Suprapubic skin (tissue), 4 donors: ENCODE measurements around the gene TNNT2. TPM values are rescaled to one million over a fixed set of nuclear protein-coding genes. Genes with fewer than 3 reads are reported as not detected.

ENCODE experiments used
- DNase-seq, 2 donors: peaks; one replicate each; pipeline ENCODE4 v3.0.0-alpha.2; 2019; ENCODE audit warnings: low spot score in 2 of 2
- H3K27ac ChIP-seq: fragments of 200-600 bp; sonication (generic); one replicate; pipeline ENCODE4 v1.5.1; 2019
- H3K27me3 ChIP-seq: fragments of 200-600 bp; sonication (generic); one replicate; pipeline ENCODE4 v1.5.1; 2019
- H3K36me3 ChIP-seq: fragments of 200-600 bp; sonication (generic); one replicate; pipeline ENCODE4 v1.5.1; 2019
- H3K4me1 ChIP-seq: fragments of 200-600 bp; sonication (generic); one replicate; pipeline ENCODE4 v1.5.1; 2019
- H3K4me3 ChIP-seq: fragments of 200-600 bp; sonication (generic); one replicate; pipeline ENCODE4 v1.5.1; 2019; ENCODE audit warnings: mild to moderate bottlenecking
- H3K9me3 ChIP-seq: fragments of 200-600 bp; sonication (generic); one replicate; pipeline ENCODE4 v1.5.1; 2019
- EP300 ChIP-seq: sonication (generic); formaldehyde crosslinking; IDR thresholded peaks from one replicate; pipeline ENCODE4 v1.6.1; 2017; ENCODE audit warnings: antibody characterized with exemption
- POLR2A ChIP-seq, 2 donors: fragments of 450-650 bp; IDR thresholded peaks; one replicate each; pipeline ENCODE4 v1.6.1; 2017; ENCODE audit warnings: antibody characterized with exemption in 2 of 2, mild to moderate bottlenecking in 2 of 2, moderate library complexity in 2 of 2
- POLR2AphosphoS5 ChIP-seq, 3 donors: sonication (generic); formaldehyde crosslinking; IDR thresholded peaks; one replicate each; pipeline ENCODE4 v1.6.1; 2017; ENCODE audit warnings: antibody characterized with exemption in 3 of 3
- WGBS: methylation state at CpG from one replicate; pipeline ENCODE4 v1.1.5; 2018; 5-methylcytosine and 5-hydroxymethylcytosine counted together
- total RNA-seq, 4 donors: library from RNA; depleted of rRNA; stranded (reverse); fragments of >200 nt; gene quantifications; one replicate each; pipeline ENCODE4 v1.1.0, GENCODE V29; 2016
- TF ChIP-seq, protein P1 (sequence below), 2 donors: fragments of 200-600 bp in 1 of 2; fragments of 450-650 bp in 1 of 2; sonication (generic) in 1 of 2; IDR thresholded peaks; one replicate each; pipeline ENCODE4 v1.5.1; 2016 to 2019; ENCODE audit warnings: antibody characterized with exemption in 2 of 2, mild to moderate bottlenecking in 1 of 2, moderate library complexity in 1 of 2

The TNNT2 gene
- total RNA-seq, 4 donors from 2014 or later: 7.9 to 54.6 (median 19.0) TPM

DNA sequence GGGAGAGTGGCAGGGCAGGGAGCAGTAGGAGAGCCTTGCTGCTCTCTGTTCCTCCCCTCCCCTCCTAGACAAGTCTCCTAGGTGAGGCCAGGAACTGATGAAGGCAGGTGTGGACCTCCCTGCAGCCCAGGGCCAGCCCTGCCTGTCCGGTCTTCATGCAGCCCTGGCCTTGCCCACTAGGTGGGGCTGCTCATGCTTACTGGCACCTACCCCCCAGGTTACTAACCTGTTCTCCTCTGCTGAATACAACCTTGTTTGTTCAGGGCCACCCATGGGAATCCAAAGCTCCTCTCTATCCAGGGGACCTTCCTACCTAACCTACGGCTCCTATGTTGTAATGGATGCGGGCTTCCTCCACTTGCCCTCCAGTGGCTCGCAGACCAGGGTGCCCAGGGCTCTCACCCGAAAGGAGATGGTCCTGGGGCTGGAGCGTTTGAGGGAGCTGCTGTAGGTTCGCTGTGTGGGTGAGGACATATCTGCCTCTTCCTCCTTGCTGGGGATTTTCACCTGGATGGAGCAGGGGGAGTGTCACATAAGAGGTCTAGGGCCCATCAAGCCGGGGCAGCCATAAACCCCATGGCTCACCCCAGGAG, 7.9 kb upstream of the TNNT2 start:
- Histone ChIP-seq H3K27me3 (no peaks in the 10 kb centered on the region), H3K36me3 (peaks cover 13% of the 10 kb centered on the region), H3K4me3 (no peak overlapping the region), H3K9me3 (no peaks in the 10 kb centered on the region), H3K4me1 (peaks cover 22% of the 10 kb centered on the region), H3K27ac (no peak overlapping the region)
- 59% methylated on average over 3 of the region's 8 CpGs for WGBS
- TF ChIP-seq EP300: no peak
- TF ChIP-seq, protein P1, sequence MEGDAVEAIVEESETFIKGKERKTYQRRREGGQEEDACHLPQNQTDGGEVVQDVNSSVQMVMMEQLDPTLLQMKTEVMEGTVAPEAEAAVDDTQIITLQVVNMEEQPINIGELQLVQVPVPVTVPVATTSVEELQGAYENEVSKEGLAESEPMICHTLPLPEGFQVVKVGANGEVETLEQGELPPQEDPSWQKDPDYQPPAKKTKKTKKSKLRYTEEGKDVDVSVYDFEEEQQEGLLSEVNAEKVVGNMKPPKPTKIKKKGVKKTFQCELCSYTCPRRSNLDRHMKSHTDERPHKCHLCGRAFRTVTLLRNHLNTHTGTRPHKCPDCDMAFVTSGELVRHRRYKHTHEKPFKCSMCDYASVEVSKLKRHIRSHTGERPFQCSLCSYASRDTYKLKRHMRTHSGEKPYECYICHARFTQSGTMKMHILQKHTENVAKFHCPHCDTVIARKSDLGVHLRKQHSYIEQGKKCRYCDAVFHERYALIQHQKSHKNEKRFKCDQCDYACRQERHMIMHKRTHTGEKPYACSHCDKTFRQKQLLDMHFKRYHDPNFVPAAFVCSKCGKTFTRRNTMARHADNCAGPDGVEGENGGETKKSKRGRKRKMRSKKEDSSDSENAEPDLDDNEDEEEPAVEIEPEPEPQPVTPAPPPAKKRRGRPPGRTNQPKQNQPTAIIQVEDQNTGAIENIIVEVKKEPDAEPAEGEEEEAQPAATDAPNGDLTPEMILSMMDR (IDR thresholded peaks at IDR 0.05): peak; percentile 32 to 83
- no peak for DNase-seq

DNA sequence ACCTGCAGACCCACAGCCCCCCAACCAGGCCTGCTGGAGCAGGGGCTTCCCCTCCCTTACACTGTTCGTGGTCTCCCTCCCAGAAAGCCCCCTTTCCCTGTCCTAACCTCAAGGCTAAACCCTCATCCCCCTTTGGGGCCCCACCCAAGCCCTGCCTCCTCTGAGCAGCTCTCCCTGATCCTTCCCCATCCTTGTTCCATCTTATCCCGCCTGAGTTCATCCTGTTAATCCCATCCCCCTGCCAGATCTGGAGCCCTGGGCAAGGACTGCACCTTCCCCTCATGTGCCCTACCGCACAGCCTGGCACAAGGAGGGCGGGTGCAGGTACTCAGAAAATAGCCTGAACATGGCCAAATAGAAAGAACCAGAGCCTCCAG, 6.9 kb upstream of the TNNT2 start:
- Histone ChIP-seq H3K27ac (no peak overlapping the region), H3K36me3 (peaks cover 13% of the 10 kb centered on the region), H3K27me3 (no peaks in the 10 kb centered on the region), H3K4me1 (peaks cover 29% of the 10 kb centered on the region), H3K9me3 (no peaks in the 10 kb centered on the region), H3K4me3 (no peak overlapping the region)
- WGBS: 62% methylated on average over 3 of the region's 4 CpGs
- TF ChIP-seq EP300: no peak
- TF ChIP-seq POLR2AphosphoS5 (IDR thresholded peaks at IDR 0.05): no peak
- no peak for TF ChIP-seq POLR2A (IDR thresholded peaks at IDR 0.05)
- TF ChIP-seq, protein P1 (IDR thresholded peaks at IDR 0.05): no peak
- DNase-seq: no peak

DNA sequence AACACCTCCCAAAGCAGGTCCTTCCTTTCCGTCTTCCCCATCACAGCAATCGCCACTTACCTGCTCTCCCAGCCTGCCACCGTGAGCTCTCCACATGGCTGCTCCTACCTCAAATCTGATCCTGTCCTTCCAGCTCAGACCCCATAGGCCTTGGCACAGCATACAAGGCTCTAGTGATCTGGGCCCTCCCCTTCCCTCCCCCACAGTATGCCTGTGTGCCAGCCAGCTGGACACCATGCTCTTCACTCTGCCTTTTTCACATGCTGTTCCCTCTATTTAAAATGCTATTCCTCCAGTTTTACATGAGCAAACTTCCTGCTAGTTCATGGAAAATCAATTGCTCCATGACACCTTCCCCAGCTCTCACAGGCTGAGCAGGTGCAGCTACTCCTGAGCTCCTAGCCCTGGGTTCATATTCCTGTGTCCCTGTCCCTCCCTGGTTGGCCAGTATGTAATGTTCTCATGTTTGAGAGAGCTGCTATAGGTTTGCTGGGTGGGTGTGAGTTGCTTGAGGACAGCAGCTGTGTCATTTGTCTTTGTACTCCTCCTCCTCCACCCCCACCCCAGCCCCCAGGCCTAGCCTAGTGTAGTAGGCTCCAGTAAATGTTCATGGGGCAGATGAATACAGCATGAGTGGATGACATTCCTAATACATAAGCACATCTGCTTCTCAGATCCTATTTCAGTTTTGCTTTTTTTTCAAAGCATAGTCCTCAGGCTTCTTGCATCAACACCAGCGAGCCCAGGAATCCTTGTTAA, 6.3 kb upstream of the TNNT2 start:
- Histone ChIP-seq H3K4me1 (peaks cover 29% of the 10 kb centered on the region), H3K27ac (no peak overlapping the region), H3K4me3 (no peak overlapping the region), H3K9me3 (no peaks in the 10 kb centered on the region), H3K27me3 (no peaks in the 10 kb centered on the region), H3K36me3 (peaks cover 13% of the 10 kb centered on the region)
- DNase-seq: no peak
- 87% methylated on average over 4 of the region's 4 CpGs for whole genome bisulfite sequencing
- no peak for TF ChIP-seq EP300
- TF ChIP-seq, protein P1 (IDR thresholded peaks at IDR 0.05): no peak
- no peak for TF ChIP-seq POLR2AphosphoS5 (IDR thresholded peaks at IDR 0.05)
- TF ChIP-seq POLR2A (IDR thresholded peaks at IDR 0.05): no peak

DNA sequence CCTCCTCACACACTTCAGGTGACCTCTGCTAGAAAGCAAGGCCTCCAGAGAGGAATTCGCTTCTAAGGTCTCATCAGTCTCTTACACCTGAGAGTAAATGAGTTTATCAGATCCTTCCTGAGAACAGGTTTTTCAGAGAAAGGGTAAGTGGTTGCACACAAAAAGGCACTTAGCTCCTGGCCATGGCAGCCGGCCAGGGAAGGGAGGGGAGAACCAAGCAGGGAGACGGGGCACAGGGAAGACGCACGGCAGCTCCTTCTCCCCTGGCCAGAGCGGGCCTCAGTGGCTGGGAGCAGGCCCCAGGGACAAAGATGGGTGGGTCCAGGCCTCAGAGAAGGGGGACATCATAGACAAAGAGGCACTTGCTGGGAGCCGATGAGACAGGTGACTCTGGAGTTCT, 3.6 kb upstream of the TNNT2 start:
- Histone ChIP-seq H3K36me3 (peaks cover 5% of the 10 kb centered on the region), H3K9me3 (no peaks in the 10 kb centered on the region), H3K4me1 (peaks cover 32% of the 10 kb centered on the region), H3K27me3 (peaks cover 5% of the 10 kb centered on the region), H3K4me3 (no peak overlapping the region), H3K27ac (no peak overlapping the region)
- WGBS: 42% methylated on average over 7 of the region's 7 CpGs
- TF ChIP-seq, protein P1 (IDR thresholded peaks at IDR 0.05): no peak
- no peak for TF ChIP-seq POLR2A (IDR thresholded peaks at IDR 0.05)
- DNase-seq: no peak

DNA sequence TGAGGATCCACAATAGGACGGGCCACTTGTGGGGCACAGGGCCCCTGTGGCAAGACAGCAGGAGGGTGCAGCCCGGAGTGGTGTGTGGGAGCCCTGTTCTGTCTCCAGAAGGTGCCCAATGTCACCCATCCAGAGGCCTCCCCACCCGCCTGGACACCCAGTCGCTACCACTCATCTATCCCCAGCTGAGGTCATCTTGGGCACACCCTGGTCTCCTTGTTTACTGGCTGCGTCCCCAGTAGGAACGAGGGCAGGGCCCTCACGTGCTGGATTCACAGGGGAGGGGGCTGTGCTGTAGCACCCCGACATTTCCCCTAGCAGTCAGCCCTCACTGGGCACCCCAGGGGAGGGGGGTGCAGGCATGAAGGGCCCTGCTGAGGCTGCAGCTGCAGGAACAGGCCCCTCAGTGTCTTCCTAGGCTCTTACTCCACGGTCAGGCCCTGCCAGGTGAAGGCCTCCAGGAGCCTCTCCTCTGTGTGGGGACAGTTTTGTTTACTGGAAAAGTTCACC, 2.3 kb upstream of the TNNT2 start:
- H3K27ac ChIP-seq: no peak overlapping the region
- 90% methylated on average over 9 of the region's 9 CpGs for WGBS
- H3K9me3 ChIP-seq: no peaks in the 10 kb centered on the region

More for the DNA sequence above, 2.3 kb upstream of the TNNT2 start:
- no peak overlapping the region for H3K4me3 ChIP-seq
- peaks cover 14% of the 10 kb centered on the region for H3K27me3 ChIP-seq
- TF ChIP-seq, protein P1 (IDR thresholded peaks at IDR 0.05): no peak
- DNase-seq: no peak
- H3K36me3 ChIP-seq: no peaks in the 10 kb centered on the region
- peaks cover 35% of the 10 kb centered on the region for H3K4me1 ChIP-seq
